ENCODE measurements around the gene PPFIA3. TPM values are rescaled to one million over a fixed set of nuclear protein-coding genes. Genes with fewer than 3 reads are reported as not detected.
"Not testable (repeated sequence)": the region's sequence is repeated elsewhere in the genome, so short reads cannot be mapped to it uniquely, and the experiment has no call there.

Gene PPFIA3
- polyA plus RNA-seq, 4 donors, result 5.5 to 9.4 (median 6.0) TPM

- DNase-seq (ENCODE audit: low read depth in 4 of 4, low spot score in 3 of 4), result no peak
These were observed 48.6 kb downstream of the PPFIA3 start for GRCh38 chr19:49167857-49168409.

GRCh38 chr19:49168421-49168820 is 49.1 kb downstream of the PPFIA3 start:
- no peak for DNase-seq (ENCODE audit: low read depth in 4 of 4, low spot score in 3 of 4)

GRCh38 chr19:49173198-49173597 is 53.9 kb downstream of the PPFIA3 start:
- no peak for DNase-seq (ENCODE audit: low read depth in 4 of 4, low spot score in 3 of 4)

- no peak for DNase-seq (ENCODE audit: low read depth in 4 of 4, low spot score in 3 of 4)
These were observed 61.3 kb downstream of the PPFIA3 start for GRCh38 chr19:49180659-49181058.

DNA sequence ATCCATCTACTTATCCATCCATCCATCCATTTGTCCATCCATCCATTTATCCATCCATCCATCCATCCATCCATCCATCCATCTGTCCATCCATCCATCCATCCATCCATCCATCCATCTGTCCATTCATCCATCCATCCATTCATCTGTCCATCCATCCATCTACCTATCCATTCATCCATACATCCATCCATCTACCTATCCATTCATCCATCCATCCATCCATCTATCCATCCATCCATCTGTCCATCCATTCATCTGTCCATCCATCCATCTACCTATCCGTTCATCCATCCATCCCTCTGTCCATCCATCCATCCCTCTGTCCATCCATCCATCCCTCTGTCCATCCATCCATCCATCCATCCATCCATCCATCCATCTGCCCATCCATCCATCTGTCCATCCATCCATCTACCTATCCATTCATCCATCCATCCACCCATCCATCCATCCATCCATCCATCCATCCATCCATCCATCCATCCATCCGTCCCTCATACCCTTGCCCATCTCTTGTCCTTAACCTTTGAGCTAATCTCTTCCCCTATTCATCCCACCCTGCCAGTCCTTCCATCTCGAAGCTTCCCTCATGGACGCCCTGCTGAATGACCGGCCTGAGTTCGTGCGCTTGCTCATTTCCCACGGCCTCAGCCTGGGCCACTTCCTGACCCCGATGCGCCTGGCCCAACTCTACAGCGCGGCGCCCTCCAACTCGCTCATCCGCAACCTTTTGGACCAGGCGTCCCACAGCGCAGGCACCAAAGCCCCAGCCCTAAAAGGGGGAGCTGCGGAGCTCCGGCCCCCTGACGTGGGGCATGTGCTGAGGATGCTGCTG is 62.9 kb downstream of the PPFIA3 start:
- DNase-seq (ENCODE audit: low read depth in 4 of 4, low spot score in 3 of 4), result not testable (repeated sequence)

- no peak for DNase-seq (ENCODE audit: low read depth in 4 of 4, low spot score in 3 of 4)
These were observed 63.6 kb downstream of the PPFIA3 start for GRCh38 chr19:49182848-49183375.

DNA sequence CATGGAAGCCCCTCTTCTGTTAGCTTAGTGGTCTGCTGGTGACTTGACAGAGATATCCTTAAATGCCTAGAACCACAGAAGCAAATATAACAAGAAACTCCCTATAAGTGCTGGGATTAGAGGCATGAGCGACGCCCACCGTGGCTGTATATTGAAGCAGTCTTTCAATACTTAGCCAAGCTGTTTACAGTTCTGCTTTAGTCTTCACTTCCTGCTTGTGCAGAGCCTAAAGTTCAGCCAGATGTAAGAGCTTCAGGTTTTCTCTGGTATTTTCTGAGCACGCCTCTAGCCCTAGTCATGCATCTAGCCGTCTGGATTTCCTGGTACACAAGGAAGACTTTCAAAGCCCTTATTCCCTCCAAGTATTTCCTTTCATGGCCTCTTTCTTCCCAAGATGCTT is 66.8 kb downstream of the PPFIA3 start:
- DNase-seq (ENCODE audit: low read depth in 4 of 4, low spot score in 3 of 4), result no peak

- DNase-seq (ENCODE audit: low read depth in 4 of 4, low spot score in 3 of 4), result no peak
These were observed 69.4 kb downstream of the PPFIA3 start for GRCh38 chr19:49188626-49189200.

DNA sequence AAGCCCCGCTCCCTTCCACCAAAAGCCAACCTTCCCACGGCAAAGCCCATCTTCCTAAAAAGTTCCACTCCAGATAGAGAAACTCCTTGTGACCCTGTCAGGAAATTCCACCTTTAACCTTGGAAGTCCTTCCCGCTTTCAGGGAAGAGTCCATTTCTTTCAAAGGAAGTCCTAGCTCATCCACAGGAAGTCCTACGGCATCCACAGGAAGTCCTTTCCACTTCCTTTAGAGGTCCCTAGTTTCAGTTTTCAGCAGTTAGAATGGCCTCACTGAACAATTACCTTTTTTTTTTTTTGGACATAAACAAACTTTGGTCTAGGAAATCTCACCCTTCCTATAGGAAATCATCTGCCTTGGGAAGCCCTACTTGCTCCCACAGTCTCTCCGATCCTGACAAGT is 69.9 kb downstream of the PPFIA3 start:
- DNase-seq (ENCODE audit: low read depth in 4 of 4, low spot score in 3 of 4), result no peak

GRCh38 chr19:49190781-49191180 is 71.4 kb downstream of the PPFIA3 start:
- no peak for DNase-seq (ENCODE audit: low read depth in 4 of 4, low spot score in 3 of 4)

- DNase-seq (ENCODE audit: low read depth in 4 of 4, low spot score in 3 of 4), result no peak
These were observed 74.6 kb downstream of the PPFIA3 start for GRCh38 chr19:49193822-49194394.

DNA sequence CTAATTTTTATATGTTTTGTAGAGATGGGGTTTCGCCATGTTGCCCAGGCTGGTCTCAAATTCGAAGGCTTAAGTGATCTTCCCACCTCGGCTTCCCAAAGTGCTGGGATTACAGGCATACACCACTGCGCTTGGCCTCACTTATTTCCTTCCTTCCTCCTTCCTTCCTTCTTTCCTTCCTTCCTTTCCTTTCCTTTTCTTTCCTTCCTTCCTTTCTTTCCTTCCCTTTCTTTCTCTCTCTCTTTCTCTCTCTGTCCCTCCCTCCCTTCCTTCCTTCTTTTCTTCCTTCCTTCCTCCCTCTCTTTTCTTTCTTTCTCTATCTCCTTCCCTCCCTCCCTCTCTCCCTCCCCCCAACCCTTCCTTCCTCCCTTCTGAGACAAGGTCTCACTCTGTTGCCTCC is 75.1 kb downstream of the PPFIA3 start:
- DNase-seq (ENCODE audit: low read depth in 4 of 4, low spot score in 3 of 4), result no peak

DNA sequence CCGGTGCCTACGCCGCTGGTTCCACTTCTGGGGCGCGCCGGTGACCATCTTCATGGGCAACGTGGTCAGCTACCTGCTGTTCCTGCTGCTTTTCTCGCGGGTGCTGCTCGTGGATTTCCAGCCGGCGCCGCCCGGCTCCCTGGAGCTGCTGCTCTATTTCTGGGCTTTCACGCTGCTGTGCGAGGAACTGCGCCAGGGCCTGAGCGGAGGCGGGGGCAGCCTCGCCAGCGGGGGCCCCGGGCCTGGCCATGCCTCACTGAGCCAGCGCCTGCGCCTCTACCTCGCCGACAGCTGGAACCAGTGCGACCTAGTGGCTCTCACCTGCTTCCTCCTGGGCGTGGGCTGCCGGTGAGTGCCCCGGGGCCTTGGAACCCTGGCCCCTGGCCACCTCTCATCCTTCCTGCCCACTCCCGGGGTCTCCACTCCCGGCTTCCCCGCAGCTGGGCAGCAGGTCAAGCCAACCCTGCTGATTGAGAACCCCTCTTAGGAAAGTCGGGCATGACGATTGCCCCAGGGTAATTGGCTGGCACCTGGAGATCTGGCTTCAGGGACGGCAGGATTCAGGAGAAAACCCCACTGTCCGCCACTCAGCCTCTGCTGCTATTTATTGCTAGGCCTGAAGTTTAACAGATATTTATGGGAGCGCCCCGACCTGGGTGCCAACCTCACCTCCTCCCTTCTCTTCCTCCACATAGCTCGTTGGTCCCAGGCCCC is 77.3 kb downstream of the PPFIA3 start:
- peak in 1 of 4 donors; percentile 38 for DNase-seq (ENCODE audit: low read depth in 4 of 4, low spot score in 3 of 4)

DNA sequence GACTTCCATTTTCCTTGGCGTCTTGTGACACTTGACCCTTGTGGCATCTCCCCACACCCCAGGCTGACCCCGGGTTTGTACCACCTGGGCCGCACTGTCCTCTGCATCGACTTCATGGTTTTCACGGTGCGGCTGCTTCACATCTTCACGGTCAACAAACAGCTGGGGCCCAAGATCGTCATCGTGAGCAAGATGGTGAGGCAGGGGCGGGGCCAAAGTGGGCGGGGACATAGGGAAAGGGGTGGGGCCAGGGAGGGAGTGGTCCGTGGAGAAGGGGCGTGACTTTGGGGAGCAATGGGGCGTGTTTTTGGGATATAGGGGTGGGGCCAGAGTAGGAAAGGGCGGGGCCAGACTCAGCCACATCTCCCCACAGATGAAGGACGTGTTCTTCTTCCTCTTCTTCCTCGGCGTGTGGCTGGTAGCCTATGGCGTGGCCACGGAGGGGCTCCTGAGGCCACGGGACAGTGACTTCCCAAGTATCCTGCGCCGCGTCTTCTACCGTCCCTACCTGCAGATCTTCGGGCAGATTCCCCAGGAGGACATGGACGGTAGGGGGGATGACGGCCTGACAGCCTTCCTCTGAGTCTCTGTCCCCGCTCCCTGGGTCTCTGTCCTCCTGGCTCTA is 81.0 kb downstream of the PPFIA3 start:
- DNase-seq (ENCODE audit: low read depth in 4 of 4, low spot score in 3 of 4), result no peak

Other genes starting within 250 kb of the PPFIA3 start
- 10 to 100 TPM; 35.7 to 41.1 (median 36.2) TPM for gene PPP1R15A, start 247.1 kb upstream of the PPFIA3 start, polyA plus RNA-seq (ENCODE audit: insufficient read length in 4 of 4)
- 1 to 10 TPM in 1 of 4 donors, under 1 TPM in 3; 0.64 to 1.2 (median 0.85) TPM for gene TULP2, start 220.8 kb upstream of the PPFIA3 start, polyA plus RNA-seq (ENCODE audit: insufficient read length in 4 of 4)
- gene NUCB1, start 219.2 kb upstream of the PPFIA3 start, polyA plus RNA-seq (ENCODE audit: insufficient read length in 4 of 4), result 100 to 1,000 TPM; 273 to 369 (median 280) TPM
- 10 to 100 TPM in 1 of 4 donors, 1 to 10 TPM in 3; 4.9 to 11.6 (median 6.8) TPM for gene DHDH, start 185.8 kb upstream of the PPFIA3 start, polyA plus RNA-seq (ENCODE audit: insufficient read length in 4 of 4)
- 10 to 100 TPM; 72.5 to 91.2 (median 79.4) TPM for gene BAX, start 164.7 kb upstream of the PPFIA3 start, polyA plus RNA-seq (ENCODE audit: insufficient read length in 4 of 4)
- 1,000 to 10,000 TPM; 2,163 to 3,232 (median 2,621) TPM for gene FTL, start 154.2 kb upstream of the PPFIA3 start, polyA plus RNA-seq (ENCODE audit: insufficient read length in 4 of 4)
- gene GYS1, start 126.2 kb upstream of the PPFIA3 start, polyA plus RNA-seq (ENCODE audit: insufficient read length in 4 of 4), result 10 to 100 TPM; 40.5 to 47.3 (median 41.6) TPM
- gene RUVBL2, start 125.7 kb upstream of the PPFIA3 start, polyA plus RNA-seq (ENCODE audit: insufficient read length in 4 of 4), result 100 to 1,000 TPM in 1 of 4 donors, 10 to 100 TPM in 3; 77.1 to 105 (median 82.6) TPM
- gene LHB, start 102.5 kb upstream of the PPFIA3 start, polyA plus RNA-seq (ENCODE audit: insufficient read length in 4 of 4), result under 1 TPM in 1 of 4 donors, not detected in 3; 0.26 TPM
- not detected for gene CGB3, start 95.2 kb upstream of the PPFIA3 start, polyA plus RNA-seq (ENCODE audit: insufficient read length in 4 of 4)
- gene CGB2, start 87.7 kb upstream of the PPFIA3 start, polyA plus RNA-seq (ENCODE audit: insufficient read length in 4 of 4), result under 1 TPM in 1 of 4 donors, not detected in 3; 0.10 TPM
- not detected for gene CGB1, start 82.6 kb upstream of the PPFIA3 start, polyA plus RNA-seq (ENCODE audit: insufficient read length in 4 of 4)
- under 1 TPM in 2 of 4 donors, not detected in 2; 0.13 to 0.29 TPM for gene CGB5, start 75.7 kb upstream of the PPFIA3 start, polyA plus RNA-seq (ENCODE audit: insufficient read length in 4 of 4)
- under 1 TPM in 2 of 4 donors, not detected in 2; 0.12 to 0.51 TPM for gene CGB8, start 70.4 kb upstream of the PPFIA3 start, polyA plus RNA-seq (ENCODE audit: insufficient read length in 4 of 4)
- gene CGB7, start 61.8 kb upstream of the PPFIA3 start, polyA plus RNA-seq (ENCODE audit: insufficient read length in 4 of 4), result 1 to 10 TPM in 2 of 4 donors, under 1 TPM in 2; 0.79 to 1.9 (median 1.3) TPM
- 1 to 10 TPM; 3.0 to 4.6 (median 3.7) TPM for gene NTF4, start 54.7 kb upstream of the PPFIA3 start, polyA plus RNA-seq (ENCODE audit: insufficient read length in 4 of 4)
- under 1 TPM in 3 of 4 donors, not detected in 1; 0.03 to 0.07 (median 0.06) TPM for gene KCNA7, start 46.8 kb upstream of the PPFIA3 start, polyA plus RNA-seq (ENCODE audit: insufficient read length in 4 of 4)
- gene SNRNP70, start 34.1 kb upstream of the PPFIA3 start, polyA plus RNA-seq (ENCODE audit: insufficient read length in 4 of 4), result 100 to 1,000 TPM; 317 to 333 (median 329) TPM
- gene LIN7B, start 5.2 kb upstream of the PPFIA3 start, polyA plus RNA-seq (ENCODE audit: insufficient read length in 4 of 4), result 1 to 10 TPM; 7.7 to 8.9 (median 8.2) TPM
- gene C19orf73, start 401 bp upstream of the PPFIA3 start, polyA plus RNA-seq (ENCODE audit: insufficient read length in 4 of 4), result 1 to 10 TPM in 1 of 4 donors, under 1 TPM in 3; 0.59 to 1.2 (median 0.86) TPM
- gene HRC, start 35.9 kb downstream of the PPFIA3 start, polyA plus RNA-seq (ENCODE audit: insufficient read length in 4 of 4), result 10 to 100 TPM; 27.0 to 30.6 (median 29.7) TPM
- gene TRPM4, start 38.2 kb downstream of the PPFIA3 start, polyA plus RNA-seq (ENCODE audit: insufficient read length in 4 of 4), result 10 to 100 TPM; 26.6 to 38.0 (median 31.0) TPM
- gene SLC6A16, start 205.6 kb downstream of the PPFIA3 start, polyA plus RNA-seq (ENCODE audit: insufficient read length in 4 of 4), result 1 to 10 TPM; 2.5 to 3.3 (median 2.8) TPM
- 10 to 100 TPM; 28.9 to 42.9 (median 36.0) TPM for gene CD37, start 215.9 kb downstream of the PPFIA3 start, polyA plus RNA-seq (ENCODE audit: insufficient read length in 4 of 4)
- gene TEAD2, start 242.9 kb downstream of the PPFIA3 start, polyA plus RNA-seq (ENCODE audit: insufficient read length in 4 of 4), result 100 to 1,000 TPM in 2 of 4 donors, 10 to 100 TPM in 2; 95.9 to 107 (median 102) TPM
- 1 to 10 TPM; 3.3 to 6.9 (median 5.4) TPM for gene DKKL1, start 244.3 kb downstream of the PPFIA3 start, polyA plus RNA-seq (ENCODE audit: insufficient read length in 4 of 4)

All from right renal pelvis (tissue), 4 donors.